OCI-M2 (cell line): ENCODE results near the gene PDZD4.
A peak's percentile ranks its signal among the peaks of the same experiment; 100 is the strongest.

Source experiments
- DNase-seq: peaks from one replicate; lab custom pipeline; 2025; ENCODE audit not compliant: unreplicated experiment; lab: John Stamatoyannopoulos, UW

Gene PDZD4

GRCh38 chrX:153812220-153812619 is 18.1 kb downstream of the PDZD4 start:
- DNase-seq = no peak

GRCh38 chrX:153807976-153808375 is 22.4 kb downstream of the PDZD4 start:
- DNase-seq = no peak

- DNase-seq = no peak
Measured at GRCh38 chrX:153806999-153807575, 23.3 kb downstream of the PDZD4 start.

- DNase-seq = no peak
Measured at GRCh38 chrX:153805436-153805835, 24.9 kb downstream of the PDZD4 start.

- DNase-seq = no peak
Measured at GRCh38 chrX:153804621-153805020, 25.7 kb downstream of the PDZD4 start.

GRCh38 chrX:153804100-153804595 is 26.2 kb downstream of the PDZD4 start:
- DNase-seq = no peak

- DNase-seq = no peak
Measured at GRCh38 chrX:153803211-153804099, 26.9 kb downstream of the PDZD4 start.

- no peak for DNase-seq
Measured at GRCh38 chrX:153802513-153803045, 27.8 kb downstream of the PDZD4 start.

- no peak for DNase-seq
Measured at GRCh38 chrX:153801669-153802068, 28.7 kb downstream of the PDZD4 start.

GRCh38 chrX:153800746-153801145 is 29.6 kb downstream of the PDZD4 start:
- no peak for DNase-seq

- no peak for DNase-seq
Measured at GRCh38 chrX:153800177-153800722, 30.1 kb downstream of the PDZD4 start.

GRCh38 chrX:153799326-153799725 is 31.0 kb downstream of the PDZD4 start:
- no peak for DNase-seq

- no peak for DNase-seq
Measured at GRCh38 chrX:153797415-153798015, 32.8 kb downstream of the PDZD4 start.

- DNase-seq = no peak
Measured at GRCh38 chrX:153794897-153795816, 35.2 kb downstream of the PDZD4 start.

GRCh38 chrX:153794018-153794896 is 36.1 kb downstream of the PDZD4 start, which contains the start of the genes IDH3G and SSR4:
TSS of gene IDH3G (minus strand) at chrX:153794375. CDS start at chrX:153794326, 49 bp downstream.
TSS of gene SSR4 (plus strand) at chrX:153794668. CDS start at chrX:153794688, 20 bp downstream.
- peak; percentile 49 for DNase-seq

- DNase-seq = no peak
Measured at GRCh38 chrX:153793291-153793690, 37.1 kb downstream of the PDZD4 start.

GRCh38 chrX:153792368-153792767 is 38.0 kb downstream of the PDZD4 start:
- no peak for DNase-seq

GRCh38 chrX:153791104-153791852 is 39.1 kb downstream of the PDZD4 start:
- no peak for DNase-seq
